PFSK-1 (cell line): ENCODE measurements around the gene IQSEC2.

Experiments used
- FOXP2 ChIP-seq: optimal IDR thresholded peaks from 2 replicates; pipeline ENCODE3; 2011; ENCODE audit warnings: borderline replicate concordance, control low read depth, inconsistent platforms; ENCODE audit not compliant: insufficient read depth; ENCODE audit errors: extremely low read length, extremely low read depth
- POLR2AphosphoS5 ChIP-seq: IDR thresholded peaks from 2 replicates; pipeline ENCODE4 v1.6.1; 2012; ENCODE audit warnings: low read depth, mild to moderate bottlenecking, control low read depth, low read length, moderate library complexity
- REST ChIP-seq, 2 experiments: IDR thresholded peaks; 2 replicates each; pipeline versions ENCODE4 v1.6.1 to v1.8.0; 2011 to 2012; ENCODE audit warnings: low read depth in 2 of 2, low read length in 2 of 2, control low read depth in 1 of 2, inconsistent platforms in 1 of 2, mild to moderate bottlenecking in 1 of 2, moderate library complexity in 1 of 2; ENCODE audit not compliant: insufficient read depth in 1 of 2
- SIN3A ChIP-seq: IDR thresholded peaks from 2 replicates; pipeline ENCODE4 v1.6.1; 2012; ENCODE audit warnings: mild to moderate bottlenecking, low read length, moderate library complexity, borderline replicate concordance; ENCODE audit not compliant: insufficient read depth
- TAF1 ChIP-seq: IDR thresholded peaks from 2 replicates; pipeline ENCODE4 v1.6.1; 2012; ENCODE audit warnings: low read length, control low read depth, borderline replicate concordance; ENCODE audit not compliant: insufficient read depth

DNA sequence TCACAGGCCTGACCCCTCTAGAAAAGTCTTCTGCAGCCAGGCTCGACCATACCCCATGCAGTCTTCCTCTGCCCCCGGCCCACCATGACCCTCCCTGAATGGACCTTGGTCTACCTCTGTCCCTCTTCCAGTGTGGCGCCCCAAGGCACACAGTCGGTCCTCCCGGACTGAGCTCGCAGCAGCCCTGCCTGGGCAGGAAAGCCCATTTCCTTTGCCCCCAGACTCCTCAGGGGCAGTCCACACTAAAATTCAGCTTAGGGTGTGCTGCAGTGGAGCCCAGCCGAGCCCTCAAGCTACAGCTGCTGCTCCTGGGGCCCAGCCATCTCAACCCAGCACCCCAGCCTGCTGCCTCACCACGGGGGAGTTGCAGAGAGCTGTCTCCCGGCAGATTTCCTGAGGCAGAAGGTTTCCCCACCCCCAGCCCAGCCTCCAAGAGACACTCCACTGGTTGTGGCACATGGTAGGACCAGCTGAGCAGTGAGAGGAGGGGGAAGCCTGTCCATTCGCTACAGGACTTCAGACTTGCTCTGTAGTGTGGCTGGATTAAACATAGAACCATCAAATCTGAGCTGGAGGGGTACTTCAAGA lies 37.5 kb upstream of the IQSEC2 start:
- no peak for TF ChIP-seq SIN3A
- no peak for TF ChIP-seq POLR2AphosphoS5
- TF ChIP-seq TAF1 = no peak
- no peak for TF ChIP-seq FOXP2
- no peak for TF ChIP-seq REST (IDR thresholded peaks at IDR 0.05; ENCODE audit: insufficient read depth in 1 of 2, low read depth in 2 of 2, low read length in 2 of 2)
